GM12874 (cell line): ENCODE data around the gene ARID4A.

ENCODE experiments used
- TF ChIP-seq, protein P1 (sequence below): IDR thresholded peaks from 2 replicates; pipeline ENCODE4 v1.5.1; 2011; ENCODE audit warnings: low read depth, mild to moderate bottlenecking, control low read depth, low read length, moderate library complexity; ENCODE audit not compliant: insufficient read depth

ARID4A gene

GRCh38 chr14:58354808-58355207 lies 56.5 kb downstream of the ARID4A start:
- TF ChIP-seq, protein P1, sequence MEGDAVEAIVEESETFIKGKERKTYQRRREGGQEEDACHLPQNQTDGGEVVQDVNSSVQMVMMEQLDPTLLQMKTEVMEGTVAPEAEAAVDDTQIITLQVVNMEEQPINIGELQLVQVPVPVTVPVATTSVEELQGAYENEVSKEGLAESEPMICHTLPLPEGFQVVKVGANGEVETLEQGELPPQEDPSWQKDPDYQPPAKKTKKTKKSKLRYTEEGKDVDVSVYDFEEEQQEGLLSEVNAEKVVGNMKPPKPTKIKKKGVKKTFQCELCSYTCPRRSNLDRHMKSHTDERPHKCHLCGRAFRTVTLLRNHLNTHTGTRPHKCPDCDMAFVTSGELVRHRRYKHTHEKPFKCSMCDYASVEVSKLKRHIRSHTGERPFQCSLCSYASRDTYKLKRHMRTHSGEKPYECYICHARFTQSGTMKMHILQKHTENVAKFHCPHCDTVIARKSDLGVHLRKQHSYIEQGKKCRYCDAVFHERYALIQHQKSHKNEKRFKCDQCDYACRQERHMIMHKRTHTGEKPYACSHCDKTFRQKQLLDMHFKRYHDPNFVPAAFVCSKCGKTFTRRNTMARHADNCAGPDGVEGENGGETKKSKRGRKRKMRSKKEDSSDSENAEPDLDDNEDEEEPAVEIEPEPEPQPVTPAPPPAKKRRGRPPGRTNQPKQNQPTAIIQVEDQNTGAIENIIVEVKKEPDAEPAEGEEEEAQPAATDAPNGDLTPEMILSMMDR = no peak

DNA sequence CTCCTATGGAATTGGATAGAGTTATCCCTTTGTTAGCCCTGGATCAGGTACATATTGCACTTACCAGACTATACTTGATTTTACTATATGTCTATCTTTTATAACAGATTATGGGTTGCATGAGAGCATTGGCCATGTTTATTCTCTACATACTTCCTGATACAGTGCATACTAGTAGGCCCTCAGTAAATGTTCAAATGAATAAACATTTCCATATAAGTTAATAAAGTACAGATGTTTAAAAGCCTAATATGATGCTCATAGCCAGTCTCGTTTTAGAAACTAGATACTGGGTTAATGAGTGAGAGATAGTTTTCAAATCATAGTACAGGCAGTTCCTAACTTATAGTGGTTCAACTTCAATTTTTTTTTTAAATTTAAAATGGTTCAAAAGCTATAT lies 57.9 kb downstream of the ARID4A start:
- TF ChIP-seq, protein P1 = no peak

GRCh38 chr14:58362798-58363412 lies 64.5 kb downstream of the ARID4A start:
- TF ChIP-seq, protein P1 = no peak; the same call in 1 of the 2 replicates

DNA sequence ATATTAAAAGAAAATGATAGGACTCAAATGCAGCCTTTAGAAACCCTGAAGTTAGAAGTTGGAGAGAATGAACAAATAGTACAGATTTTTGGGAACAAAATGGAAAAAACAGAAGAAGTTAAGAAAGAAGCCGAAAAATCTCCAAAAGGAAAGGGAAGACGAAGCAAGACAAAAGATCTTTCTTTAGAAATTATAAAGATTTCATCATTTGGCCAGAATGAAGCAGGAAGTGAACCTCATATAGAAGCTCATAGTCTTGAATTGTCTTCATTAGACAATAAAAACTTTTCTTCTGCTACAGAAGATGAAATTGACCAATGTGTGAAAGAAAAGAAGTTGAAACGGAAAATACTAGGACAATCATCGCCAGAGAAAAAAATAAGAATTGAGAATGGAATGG lies 66.0 kb downstream of the ARID4A start:
- TF ChIP-seq, protein P1 = no peak

GRCh38 chr14:58367296-58367695 lies 68.9 kb downstream of the ARID4A start:
- TF ChIP-seq, protein P1 = no peak

DNA sequence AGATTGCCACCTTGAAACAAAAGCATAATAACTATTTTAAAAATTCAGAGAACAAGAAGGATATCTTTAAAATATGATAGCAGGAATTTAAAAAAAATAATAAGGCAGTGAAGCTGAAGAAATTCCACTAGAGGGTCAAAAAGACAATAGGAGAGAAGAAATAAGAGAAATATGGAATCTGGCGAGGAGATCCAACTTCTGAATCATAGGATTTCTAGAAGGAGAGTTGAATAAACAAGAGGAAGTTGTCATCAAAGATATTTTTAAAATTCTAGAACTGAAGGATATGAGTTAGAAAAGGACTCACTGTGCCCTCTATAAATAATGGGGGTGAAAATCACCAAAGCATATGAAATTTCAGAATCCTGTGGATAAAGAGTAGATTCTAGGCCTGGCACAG lies 70.6 kb downstream of the ARID4A start:
- TF ChIP-seq, protein P1 = no peak

DNA sequence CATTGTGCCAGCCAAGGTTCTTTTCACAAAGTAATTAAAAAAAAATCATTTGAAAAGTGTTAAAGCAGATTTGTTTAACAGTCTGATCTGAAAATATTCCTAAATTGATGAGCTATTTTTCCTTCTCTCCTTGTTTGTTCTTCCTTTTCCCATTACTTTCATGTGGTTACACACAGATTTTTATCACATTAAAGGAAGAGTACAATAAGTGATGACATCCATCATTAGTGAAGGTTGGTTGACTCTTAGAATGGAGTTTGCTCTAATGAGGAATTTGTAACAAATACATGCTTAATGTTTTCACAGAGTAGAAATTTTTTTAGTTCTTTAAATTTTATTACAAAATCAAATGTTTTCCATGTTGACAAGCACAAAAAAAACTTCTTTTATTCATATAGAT lies 78.4 kb downstream of the ARID4A start:
- TF ChIP-seq, protein P1 = no peak

GRCh38 chr14:58390830-58391229 lies 92.5 kb downstream of the ARID4A start:
- TF ChIP-seq, protein P1 = no peak
